Stimulated activated CD8-positive, alpha-beta memory T cell treated with anti-CD3 and anti-CD28 coated beads, Interleukin-15, amount 100 ng/mL, for 24 hours (primary cell): ENCODE measurements around the gene ARPC4.
"Not testable (repeated sequence)": the region's sequence is repeated elsewhere in the genome, so short reads cannot be mapped to it uniquely, and the experiment has no call there.

Source experiments
- DNase-seq: peaks from one replicate; pipeline ENCODE4 v3.0.0-alpha.2; 2020; ENCODE audit warnings: low read depth

ARPC4 gene

DNA sequence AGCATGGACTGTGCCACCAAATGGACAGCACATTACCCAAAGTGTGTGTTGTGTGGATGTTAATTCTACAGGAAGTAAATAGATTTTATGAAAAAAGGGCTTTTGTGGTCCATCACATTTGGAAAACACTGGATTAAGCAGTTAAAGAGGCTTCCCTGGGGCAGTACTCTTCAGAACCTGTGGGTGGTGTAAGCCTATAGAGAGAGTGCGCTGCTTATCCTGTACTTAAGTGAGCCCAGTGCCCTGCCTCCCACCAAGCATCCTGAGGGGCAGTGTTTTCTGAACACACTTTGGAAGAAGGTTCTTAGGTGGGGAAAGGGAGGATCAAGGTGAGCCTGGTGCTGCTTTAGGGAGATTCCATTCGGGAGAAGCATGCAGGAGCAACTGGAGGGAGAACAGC, 28.1 kb downstream of the ARPC4 start:
- no peak for DNase-seq

DNA sequence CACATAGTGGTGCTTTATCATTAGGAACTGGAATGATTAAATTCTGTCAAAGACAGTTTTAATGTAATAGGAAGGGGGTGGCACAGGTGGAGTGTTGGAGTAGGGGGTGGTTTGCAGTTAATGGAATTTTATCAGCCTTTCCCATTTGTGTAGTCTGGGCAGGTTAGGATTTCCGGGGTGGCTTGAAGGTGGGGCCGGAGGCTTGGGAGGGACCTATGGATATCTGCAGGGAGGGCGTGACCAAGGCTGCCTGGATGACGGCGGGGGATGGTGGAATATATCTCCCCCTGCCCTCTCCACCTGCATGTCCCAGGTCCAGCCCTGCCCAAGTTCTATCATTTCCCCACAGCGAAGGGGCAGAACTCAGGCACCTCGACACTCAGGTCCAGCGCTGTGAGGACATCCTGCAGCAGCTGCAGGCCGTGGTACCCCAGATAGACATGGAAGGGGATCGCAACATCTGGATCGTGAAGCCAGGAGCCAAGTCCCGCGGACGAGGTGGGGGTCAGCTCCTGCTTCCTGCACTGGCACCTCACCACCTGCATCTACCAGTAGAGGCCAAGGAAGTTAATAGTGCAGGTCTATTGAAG, 32.7 kb downstream of the ARPC4 start:
- no peak for DNase-seq

DNA sequence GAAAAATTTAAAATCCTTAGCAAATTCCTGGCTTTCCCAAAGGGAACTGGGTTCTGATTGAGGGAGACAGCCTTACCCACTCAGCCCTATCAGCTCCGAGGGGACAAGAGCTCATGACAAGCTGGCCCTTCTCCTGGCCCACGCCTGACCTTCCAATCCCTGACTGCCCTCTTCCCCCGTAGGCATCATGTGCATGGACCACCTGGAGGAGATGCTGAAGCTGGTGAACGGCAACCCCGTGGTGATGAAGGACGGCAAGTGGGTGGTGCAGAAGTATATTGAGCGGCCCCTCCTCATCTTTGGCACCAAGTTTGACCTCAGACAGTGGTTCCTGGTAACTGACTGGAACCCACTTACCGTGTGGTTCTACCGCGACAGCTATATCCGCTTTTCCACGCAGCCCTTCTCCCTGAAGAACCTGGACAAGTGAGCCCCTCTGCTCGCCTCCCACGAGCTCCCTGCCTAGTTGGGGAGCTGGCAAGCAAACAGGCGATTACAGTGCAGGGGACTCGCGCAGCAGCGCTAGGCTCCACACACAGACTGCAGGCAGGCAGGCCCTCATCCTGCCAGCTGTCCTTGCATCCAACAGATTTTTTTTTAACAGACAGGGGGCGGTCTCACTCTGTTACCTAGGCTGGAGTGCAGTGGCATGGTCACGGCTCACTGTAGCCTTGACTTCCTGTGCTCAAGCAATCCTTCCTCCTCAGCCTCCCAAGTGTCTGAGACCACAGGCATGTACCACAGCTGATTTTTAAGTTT, 34.1 kb downstream of the ARPC4 start:
- no peak for DNase-seq

DNA sequence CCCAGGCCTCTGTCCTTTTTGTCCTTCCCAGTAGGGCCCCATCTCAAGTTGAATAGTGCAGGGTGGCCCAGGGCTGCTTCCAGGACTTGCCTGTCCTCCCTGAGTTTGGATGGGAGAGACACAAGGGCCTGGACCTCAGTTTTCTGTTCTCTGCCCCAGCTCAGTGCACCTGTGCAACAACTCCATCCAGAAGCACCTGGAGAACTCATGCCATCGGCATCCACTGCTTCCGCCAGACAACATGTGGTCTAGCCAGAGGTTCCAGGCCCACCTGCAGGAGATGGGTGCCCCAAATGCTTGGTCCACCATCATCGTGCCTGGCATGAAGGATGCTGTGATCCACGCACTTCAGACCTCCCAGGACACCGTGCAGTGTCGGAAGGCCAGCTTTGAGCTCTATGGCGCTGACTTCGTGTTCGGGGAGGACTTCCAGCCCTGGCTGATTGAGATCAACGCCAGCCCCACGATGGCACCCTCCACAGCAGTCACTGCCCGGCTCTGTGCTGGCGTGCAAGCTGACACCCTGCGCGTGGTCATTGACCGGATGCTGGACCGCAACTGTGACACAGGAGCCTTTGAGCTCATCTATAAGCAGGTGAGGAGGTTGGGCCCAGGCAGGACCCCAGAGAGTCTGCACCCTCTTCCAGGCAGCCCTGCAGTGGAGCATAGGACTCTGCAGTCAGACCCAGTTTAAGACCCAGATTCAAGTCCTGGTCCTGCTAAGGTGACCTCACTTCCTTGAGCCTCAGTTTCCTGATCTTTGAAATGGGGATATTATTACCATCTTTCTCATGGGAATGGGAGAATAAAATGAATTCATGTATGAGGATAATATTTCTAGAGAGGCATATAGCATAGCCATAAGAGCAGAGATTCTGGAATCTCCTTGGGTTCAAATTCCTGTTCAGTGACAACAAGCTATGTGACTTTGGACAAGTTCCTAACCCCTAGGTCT, 36.2 kb downstream of the ARPC4 start:
- no peak for DNase-seq

DNA sequence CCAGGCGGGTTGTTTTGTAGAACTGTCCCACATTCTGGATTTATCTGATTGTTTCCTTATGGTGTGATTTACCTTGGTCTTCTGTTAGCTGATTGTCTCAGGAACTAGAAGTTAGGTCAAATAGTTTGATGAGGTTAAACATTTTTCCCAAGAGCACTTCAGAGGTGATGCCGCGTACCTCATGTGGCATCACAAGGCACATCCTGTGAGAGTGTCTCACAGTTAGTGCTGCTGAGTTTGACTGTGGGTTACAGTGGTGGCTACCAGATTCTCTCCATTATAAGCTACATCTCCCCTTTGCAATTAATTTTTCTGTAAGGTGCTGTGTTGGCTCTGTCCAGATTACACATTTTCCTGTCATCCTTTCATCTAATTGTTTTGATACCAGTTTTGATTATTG, 38.4 kb downstream of the ARPC4 start:
- DNase-seq = no peak

- DNase-seq = no peak
Measured at GRCh38 chr3:9833078-9833477, 40.2 kb downstream of the ARPC4 start.

- no peak for DNase-seq
Measured at GRCh38 chr3:9834520-9835380, 41.9 kb downstream of the ARPC4 start.

DNA sequence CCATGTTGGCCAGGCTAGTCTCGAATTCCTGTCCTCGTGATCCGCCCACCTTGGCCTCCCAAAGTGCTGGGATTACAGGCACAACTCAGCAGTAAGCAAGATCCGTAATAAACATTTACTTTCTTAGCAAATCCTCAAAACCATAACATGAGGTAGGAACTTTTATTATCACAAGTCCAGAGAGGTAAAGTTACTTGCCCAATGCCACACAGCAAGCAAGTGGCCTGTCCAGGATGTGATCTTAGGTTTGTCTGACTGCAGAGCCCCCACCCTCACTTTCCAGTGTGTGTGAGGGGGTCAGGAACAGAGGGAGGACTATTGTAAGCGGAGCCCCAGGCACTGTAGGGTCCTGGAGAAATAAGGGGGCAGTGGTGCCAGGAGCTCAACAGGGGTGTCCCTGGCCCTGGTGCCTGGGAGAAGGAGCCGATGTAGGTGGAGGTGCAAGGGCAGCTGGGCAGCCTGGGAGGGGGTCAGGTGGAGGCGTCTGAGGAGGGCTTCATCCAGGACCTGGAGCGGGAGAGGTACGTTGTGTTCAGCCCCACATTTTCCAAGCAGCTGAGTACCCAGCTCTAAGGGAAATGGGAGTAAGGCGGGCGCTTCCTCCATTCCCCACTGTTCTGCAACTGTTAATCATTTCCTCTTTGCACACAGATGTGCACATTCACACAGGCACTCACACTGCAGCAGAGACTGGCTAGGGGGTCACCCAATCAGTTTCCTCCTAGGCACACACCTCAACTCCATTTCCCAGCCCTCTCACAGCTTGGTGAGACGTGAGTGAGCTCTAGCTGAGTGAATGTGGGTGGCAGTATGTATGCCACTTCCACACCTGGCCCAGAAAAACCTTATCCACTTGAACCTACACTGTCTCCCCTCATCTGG, 45.1 kb downstream of the ARPC4 start:
- DNase-seq = no peak

- no peak for DNase-seq
Measured at GRCh38 chr3:9838856-9839255, 46.0 kb downstream of the ARPC4 start.

- no peak for DNase-seq
Measured at GRCh38 chr3:9841015-9841414, 48.1 kb downstream of the ARPC4 start.

GRCh38 chr3:9843715-9844438, 51.0 kb downstream of the ARPC4 start, which contains the start of gene RPUSD3:
TSS of gene RPUSD3 (minus strand) at chr3:9844008. CDS start at chr3:9843990, 18 bp downstream.
- peak; percentile 96 for DNase-seq

DNA sequence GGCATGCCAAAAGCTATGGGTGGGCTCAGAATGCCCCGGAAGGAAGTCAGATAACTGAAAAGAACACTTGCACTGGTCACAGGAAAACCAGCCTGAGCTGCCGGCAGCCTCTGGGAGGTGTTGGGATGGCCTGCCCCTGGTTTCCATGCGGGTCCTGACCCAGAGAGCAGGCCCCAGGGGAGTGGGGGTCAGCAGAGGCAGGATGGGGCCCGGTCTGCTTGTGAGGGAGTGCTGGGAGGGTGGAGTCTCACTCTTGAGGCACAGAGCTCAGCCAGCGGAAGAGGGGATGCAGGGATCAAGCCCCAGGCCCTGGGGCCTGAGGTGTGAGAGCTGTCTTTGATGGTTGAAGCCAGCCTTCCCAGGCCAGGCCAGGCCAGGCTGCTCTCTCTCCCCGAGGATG, 53.3 kb downstream of the ARPC4 start:
- DNase-seq = no peak

GRCh38 chr3:9846931-9847488, 54.1 kb downstream of the ARPC4 start:
- no peak for DNase-seq

GRCh38 chr3:9847870-9848269, 55.0 kb downstream of the ARPC4 start:
- DNase-seq = not testable (repeated sequence)

- DNase-seq = not testable (repeated sequence)
Measured at GRCh38 chr3:9848860-9849259, 56.0 kb downstream of the ARPC4 start.

- not testable (repeated sequence) for DNase-seq
Measured at GRCh38 chr3:9851383-9851782, 58.5 kb downstream of the ARPC4 start.

- DNase-seq = not testable (repeated sequence)
Measured at GRCh38 chr3:9851926-9852325, 59.0 kb downstream of the ARPC4 start.

GRCh38 chr3:9852528-9852927, 59.6 kb downstream of the ARPC4 start:
- no peak for DNase-seq

GRCh38 chr3:9854291-9854940, 61.5 kb downstream of the ARPC4 start:
- not testable (repeated sequence) for DNase-seq
